CD14-positive monocyte (primary cell): ENCODE data around the gene CDC26. TPM values are rescaled to one million over a fixed set of nuclear protein-coding genes. Genes with fewer than 3 reads are reported as not detected.

Experiments
- DNase-seq, 3 donors: peaks; one replicate each; pipeline ENCODE4 v3.0.0-alpha.2; 2011 to 2022
- H2AFZ ChIP-seq: 2 replicates; pipeline ENCODE4 v1.6.0; 2012; ENCODE audit warnings: mild to moderate bottlenecking, low read depth, low read length, inconsistent platforms; ENCODE audit not compliant: insufficient read depth, poor library complexity, severe bottlenecking
- H3K27ac ChIP-seq, 2 donors: 1 replicate in 1 of 2; 2 replicates in 1 of 2; pipeline ENCODE4 v1.5.1; 2012 to 2013; ENCODE audit warnings: low read length in 2 of 2, control low read depth in 1 of 2, inconsistent platforms in 1 of 2, low read depth in 1 of 2, mild to moderate bottlenecking in 1 of 2
- H3K27me3 ChIP-seq, 2 donors: one replicate each; pipeline versions ENCODE4 v1.6.0 to v1.6.1; 2011 to 2013; ENCODE audit warnings: low read length in 2 of 2; ENCODE audit not compliant: control insufficient read depth in 2 of 2, insufficient read depth in 2 of 2
- H3K36me3 ChIP-seq, 2 donors: replicated peaks in 1 of 2; 1 replicate in 1 of 2; 2 replicates in 1 of 2; pipeline versions ENCODE4 v1.5.1 to v1.6.1; 2012 to 2013; ENCODE audit warnings: low read length in 2 of 2, control low read depth in 1 of 2, inconsistent platforms in 1 of 2, mild to moderate bottlenecking in 1 of 2; ENCODE audit not compliant: insufficient read depth in 2 of 2, control insufficient read depth in 1 of 2
- H3K4me1 ChIP-seq, 2 donors: 1 replicate in 1 of 2; 2 replicates in 1 of 2; pipeline versions ENCODE4 v1.5.1 to v1.6.1; 2012 to 2013; ENCODE audit warnings: low read length in 2 of 2, control low read depth in 1 of 2, inconsistent platforms in 1 of 2, mild to moderate bottlenecking in 1 of 2, moderate library complexity in 1 of 2; ENCODE audit not compliant: insufficient read depth in 2 of 2, control insufficient read depth in 1 of 2
- H3K4me2 ChIP-seq: replicated peaks from 2 replicates; pipeline ENCODE3; 2012; ENCODE audit warnings: low read length, moderate library complexity, mild to moderate bottlenecking; ENCODE audit not compliant: poor library complexity, severe bottlenecking; ENCODE audit errors: extremely low read depth
- H3K4me3 ChIP-seq, 3 experiments: fragments of 200-600 bp in 1 of 3; sonication (generic) in 1 of 3; replicated peaks in 1 of 3; 1 replicate in 2 of 3; 2 replicates in 1 of 3; pipeline ENCODE4 v1.5.1; 2011 to 2013; ENCODE audit warnings: low read length in 3 of 3, mild to moderate bottlenecking in 3 of 3, control low read depth in 2 of 3, low read depth in 2 of 3, inconsistent platforms in 1 of 3, moderate library complexity in 1 of 3
- H3K79me2 ChIP-seq: 2 replicates; pipeline ENCODE4 v1.6.0; 2012; ENCODE audit warnings: mild to moderate bottlenecking, control low read depth, inconsistent platforms, low read length, moderate library complexity; ENCODE audit not compliant: insufficient read depth
- H3K9ac ChIP-seq: 2 replicates; pipeline ENCODE4 v1.6.0; 2017; ENCODE audit warnings: low read length, mild to moderate bottlenecking; ENCODE audit not compliant: insufficient read depth, poor library complexity, severe bottlenecking
- H3K9me3 ChIP-seq, 2 donors: replicated peaks in 1 of 2; 1 replicate in 1 of 2; 2 replicates in 1 of 2; pipeline versions ENCODE4 v1.5.1 to v1.6.1; 2012 to 2013; ENCODE audit warnings: low read length in 2 of 2, control low read depth in 1 of 2; ENCODE audit not compliant: control insufficient read depth in 1 of 2, insufficient read depth in 1 of 2
- H4K20me1 ChIP-seq: 2 replicates; pipeline ENCODE4 v1.6.0; 2012; ENCODE audit warnings: mild to moderate bottlenecking, low read length, control low read depth, moderate library complexity; ENCODE audit not compliant: insufficient read depth
- H3K27ac Mint-ChIP-seq, 7 donors: one replicate each; pipeline ENCODE4 v1.8.0; 2020; ENCODE audit warnings: mild to moderate bottlenecking in 7 of 7, mixed read lengths in 7 of 7, moderate library complexity in 6 of 7, inconsistent platforms in 2 of 7
- H3K27me3 Mint-ChIP-seq, 3 donors: one replicate each; pipeline ENCODE4 v1.8.0; 2021 to 2022; ENCODE audit warnings: low read depth in 3 of 3, mild to moderate bottlenecking in 3 of 3, mixed read lengths in 3 of 3, moderate library complexity in 3 of 3, inconsistent platforms in 1 of 3
- H3K36me3 Mint-ChIP-seq, 2 donors: one replicate each; pipeline ENCODE4 v1.8.0; 2020; ENCODE audit warnings: mixed read lengths in 2 of 2, inconsistent platforms in 1 of 2, mild to moderate bottlenecking in 1 of 2
- H3K4me1 Mint-ChIP-seq: one replicate; pipeline ENCODE4 v1.8.0; 2020; ENCODE audit warnings: mild to moderate bottlenecking, mixed read lengths
- H3K4me3 Mint-ChIP-seq, 2 donors: one replicate each; pipeline ENCODE4 v1.8.0; 2020; ENCODE audit warnings: mild to moderate bottlenecking in 2 of 2, mixed read lengths in 2 of 2, moderate library complexity in 1 of 2
- H3K9me3 Mint-ChIP-seq, 7 donors: one replicate each; pipeline ENCODE4 v1.8.0; 2020 to 2022; ENCODE audit warnings: mixed read lengths in 7 of 7, mild to moderate bottlenecking in 6 of 7, moderate library complexity in 6 of 7, inconsistent platforms in 2 of 7
- CTCF ChIP-seq: fragments of 200-600 bp; IDR thresholded peaks from one replicate; pipeline ENCODE4 v1.8.0; 2022; ENCODE audit warnings: antibody characterized with exemption, mild to moderate bottlenecking
- WGBS: methylation state at CpG from one replicate; pipeline ENCODE4 v1.1.5; 2013; ENCODE audit warnings: missing lambda C conversion rate; ENCODE audit not compliant: insufficient coverage; 5-methylcytosine and 5-hydroxymethylcytosine counted together
- intact Hi-C, 2 donors: fragments of 100-400 bp; cut with micrococcal nuclease; formaldehyde crosslinking; loops; one replicate each; pipeline versions ENCODE4 v1.15.0 to v1.15.1; 2023
- polyA plus RNA-seq, 3 donors: library from polyadenylated mRNA; depleted of rRNA in 1 of 3; unstranded in 2 of 3; stranded (reverse) in 1 of 3; fragments of 300-500 nt in 2 of 3; fragments of >200 nt in 1 of 3; fragmentation: Illumina TruSeq in 2 of 3; gene quantifications; 1 replicate in 2 of 3; 2 replicates in 1 of 3; pipeline ENCODE4 v1.2.3, GENCODE V29; 2012 to 2021

The CDC26 gene
- polyA plus RNA-seq, 3 donors = 17.9 to 87.8 (median 77.8) TPM

GRCh38 chr9:113317777-113318176, 42.4 kb upstream of the CDC26 start:
- H3K9me3 Mint-ChIP-seq = peaks cover 0 to 2% (median 0%) of the 10 kb centered on the region in 7 donors
- Histone ChIP-seq H3K36me3 (no peaks in the 10 kb centered on the region), H3K4me2 (no peak overlapping the region), H2AFZ (no peak overlapping the region), H3K27me3 (no peaks in the 10 kb centered on the region), H3K27ac (no peak overlapping the region), H3K9ac (no peak overlapping the region), H3K4me1 (no peaks in the 10 kb centered on the region), H3K4me3 (no peak overlapping the region), H4K20me1 (no peaks in the 10 kb centered on the region), H3K9me3 (no peaks in the 10 kb centered on the region), H3K79me2 (no peaks in the 10 kb centered on the region)
- no peak for TF ChIP-seq CTCF
- no peaks in the 10 kb centered on the region for H3K4me1 Mint-ChIP-seq
- DNase-seq = no peak
- peak overlapping the region in 1 of 7 donors; percentile 17 for H3K27ac Mint-ChIP-seq
- H3K36me3 Mint-ChIP-seq = no peaks in the 10 kb centered on the region
- WGBS = 100% methylated on average over 1 of the region's 2 CpGs
- H3K27me3 Mint-ChIP-seq = no peaks in the 10 kb centered on the region
- no peak overlapping the region for H3K4me3 Mint-ChIP-seq
- intact Hi-C loops = no loop called here

- WGBS = 96% methylated on average over 3 of the region's 4 CpGs
- no peak overlapping the region for H3K4me3 ChIP-seq
- Mint-ChIP-seq H3K9me3 (peaks cover 0 to 2% (median 0%) of the 10 kb centered on the region in 7 donors), H3K36me3 (no peaks in the 10 kb centered on the region), H3K4me1 (no peaks in the 10 kb centered on the region), H3K27ac (peak overlapping the region in 1 of 7 donors; percentile 33), H3K27me3 (no peaks in the 10 kb centered on the region), H3K4me3 (no peak overlapping the region)
- H3K4me2 ChIP-seq = no peak overlapping the region
- no peaks in the 10 kb centered on the region for H4K20me1 ChIP-seq
- H3K36me3 ChIP-seq = no peaks in the 10 kb centered on the region
- no peak for DNase-seq
- H2AFZ ChIP-seq = no peak overlapping the region
- H3K4me1 ChIP-seq = no peaks in the 10 kb centered on the region
- intact Hi-C loops = no loop called here
- H3K9me3 ChIP-seq = no peaks in the 10 kb centered on the region
- no peaks in the 10 kb centered on the region for H3K27me3 ChIP-seq
- no peak overlapping the region for H3K9ac ChIP-seq
- no peaks in the 10 kb centered on the region for H3K79me2 ChIP-seq
- no peak for TF ChIP-seq CTCF
- no peak overlapping the region for H3K27ac ChIP-seq
Measured at GRCh38 chr9:113316030-113316429, 40.7 kb upstream of the CDC26 start.
